CD4-positive, alpha-beta memory T cell (primary cell): ENCODE data around the gene DYRK1A. TPM values are rescaled to one million over a fixed set of nuclear protein-coding genes. Genes with fewer than 3 reads are reported as not detected.
A peak's percentile ranks its signal among the peaks of the same experiment; 100 is the strongest.

Source experiments
- CTCF ChIA-PET: fragments of 350-600 bp; sonication (Branson Sonifier 250); formaldehyde crosslinking; loops from one replicate; lab custom pipeline; 2021; ENCODE audit warnings: inconsistent platforms; ENCODE audit not compliant: partially characterized antibody; lab: Charles Lee
- POLR2A ChIA-PET: fragments of 350-600 bp; sonication (Branson Sonifier 250); formaldehyde crosslinking; loops from one replicate; lab custom pipeline; 2021; ENCODE audit not compliant: partially characterized antibody; lab: Charles Lee
- DNase-seq, 5 donors: peaks; one replicate each; pipeline versions ENCODE4 v3.0.0 to v3.0.0-alpha.2; 2020 to 2022; ENCODE audit warnings: mixed read lengths in 1 of 5
- H3K27ac ChIP-seq: one replicate; pipeline ENCODE4 v1.7.0; 2013; ENCODE audit warnings: low read depth, low read length
- H3K27me3 ChIP-seq: 2 replicates; pipeline ENCODE4 v1.7.0; 2013; ENCODE audit warnings: mild to moderate bottlenecking, low read length, moderate library complexity; ENCODE audit not compliant: insufficient read depth
- H3K36me3 ChIP-seq: 2 replicates; pipeline ENCODE4 v1.7.0; 2013; ENCODE audit warnings: mild to moderate bottlenecking, low read length, moderate library complexity; ENCODE audit not compliant: insufficient read depth
- H3K4me1 ChIP-seq: 2 replicates; pipeline ENCODE4 v1.7.0; 2013; ENCODE audit warnings: mild to moderate bottlenecking, low read length, moderate library complexity; ENCODE audit not compliant: insufficient read depth
- H3K4me3 ChIP-seq, 2 donors: one replicate each; pipeline ENCODE4 v1.7.0; 2013; ENCODE audit warnings: low read length in 2 of 2, mild to moderate bottlenecking in 1 of 2
- H3K9me3 ChIP-seq, 2 donors: one replicate each; pipeline ENCODE4 v1.7.0; 2013; ENCODE audit warnings: low read length in 2 of 2, control low read depth in 1 of 2; ENCODE audit not compliant: control insufficient read depth in 1 of 2
- H3K27ac Mint-ChIP-seq, 7 donors: one replicate each; pipeline ENCODE4 v1.8.0; 2020 to 2021; ENCODE audit warnings: mixed read lengths in 7 of 7, mild to moderate bottlenecking in 6 of 7, inconsistent platforms in 3 of 7, moderate library complexity in 3 of 7
- H3K27me3 Mint-ChIP-seq, 2 donors: one replicate each; pipeline ENCODE4 v1.8.0; 2020 to 2021; ENCODE audit warnings: mixed read lengths in 2 of 2
- H3K36me3 Mint-ChIP-seq, 2 donors: one replicate each; pipeline ENCODE4 v1.8.0; 2020 to 2021; ENCODE audit warnings: mixed read lengths in 2 of 2, inconsistent platforms in 1 of 2, mild to moderate bottlenecking in 1 of 2
- H3K4me1 Mint-ChIP-seq, 4 donors: one replicate each; pipeline ENCODE4 v1.8.0; 2020 to 2021; ENCODE audit warnings: mixed read lengths in 4 of 4, mild to moderate bottlenecking in 1 of 4
- H3K4me3 Mint-ChIP-seq, 8 donors: one replicate each; pipeline ENCODE4 v1.8.0; 2020 to 2021; ENCODE audit warnings: mixed read lengths in 8 of 8, mild to moderate bottlenecking in 7 of 8, moderate library complexity in 6 of 8, inconsistent platforms in 3 of 8
- H3K9me3 Mint-ChIP-seq, 8 donors: one replicate each; pipeline ENCODE4 v1.8.0; 2020 to 2021; ENCODE audit warnings: mixed read lengths in 8 of 8, mild to moderate bottlenecking in 5 of 8, inconsistent platforms in 3 of 8, moderate library complexity in 1 of 8
- intact Hi-C: fragments of 100-400 bp; cut with micrococcal nuclease; formaldehyde crosslinking; loops from one replicate; pipeline ENCODE4 v1.15.1; 2023
- polyA plus RNA-seq, 2 donors: library from polyadenylated mRNA; unstranded; fragments of 300-500 nt; fragmentation: Illumina TruSeq; gene quantifications; one replicate each; pipeline ENCODE4 v1.2.3, GENCODE V29; 2021
- total RNA-seq, 2 experiments: library from RNA; stranded (reverse); gene quantifications; one replicate each; pipeline ENCODE4 v1.2.3, GENCODE V29; 2021

DYRK1A gene
- total and polyA plus RNA-seq, 4 experiments from 2014 or later, result 1.4 to 130 (median 65.2) TPM

- H3K27me3 ChIP-seq, result no peaks in the 10 kb centered on the region
- no peak for DNase-seq
- Mint-ChIP-seq H3K27me3 (no peaks in the 10 kb centered on the region), H3K4me3 (no peak overlapping the region), H3K9me3 (no peaks in the 10 kb centered on the region), H3K27ac (no peak overlapping the region), H3K4me1 (peaks cover 36 to 46% (median 39%) of the 10 kb centered on the region in 4 donors), H3K36me3 (peaks cover 18 to 67% of the 10 kb centered on the region in 2 donors)
- H3K27ac ChIP-seq, result no peak overlapping the region
- peaks cover 37% of the 10 kb centered on the region for H3K4me1 ChIP-seq
- intact Hi-C loops, result no loop called here
- H3K36me3 ChIP-seq, result peaks cover 20% of the 10 kb centered on the region
- ChIA-PET CTCF (interaction anchor here (0.7 to 1.1 kb wide), 2 partner anchors 15 to 66 kb away, joined by 4 to 8 read pairs; no protein-coding TSS in a partner anchor), POLR2A (interaction anchor here (0.6 kb wide), 1 partner anchor 9 kb away, joined by 3 read pairs; no protein-coding TSS in a partner anchor)
- no peak overlapping the region for H3K4me3 ChIP-seq
- no peaks in the 10 kb centered on the region for H3K9me3 ChIP-seq
Observed at GRCh38 chr21:37478794-37479193, 112.2 kb downstream of the DYRK1A start.

- CTCF ChIA-PET, result no interaction called here
- H3K36me3 ChIP-seq, result peaks cover 23% of the 10 kb centered on the region
- no peaks in the 10 kb centered on the region for H3K27me3 ChIP-seq
- Mint-ChIP-seq H3K4me1 (peaks cover 5 to 14% (median 7%) of the 10 kb centered on the region in 4 donors), H3K27ac (peak overlapping the region in 1 of 7 donors; percentile 43), H3K4me3 (no peak overlapping the region), H3K27me3 (no peaks in the 10 kb centered on the region), H3K9me3 (no peaks in the 10 kb centered on the region), H3K36me3 (peaks cover 31 to 63% of the 10 kb centered on the region in 2 donors)
- no peak overlapping the region for H3K4me3 ChIP-seq
- H3K4me1 ChIP-seq, result no peaks in the 10 kb centered on the region
- DNase-seq, result no peak
- no peaks in the 10 kb centered on the region for H3K9me3 ChIP-seq
- POLR2A ChIA-PET, result no interaction called here
- intact Hi-C loops, result no loop called here
- H3K27ac ChIP-seq, result no peak overlapping the region
Observed at GRCh38 chr21:37483776-37484175, 117.2 kb downstream of the DYRK1A start.

GRCh38 chr21:37484535-37485474 is 118.2 kb downstream of the DYRK1A start:
- POLR2A ChIA-PET, result no interaction called here
- Histone ChIP-seq H3K27ac (no peak overlapping the region), H3K27me3 (no peaks in the 10 kb centered on the region), H3K36me3 (peaks cover 26% of the 10 kb centered on the region), H3K4me3 (no peak overlapping the region), H3K4me1 (no peaks in the 10 kb centered on the region), H3K9me3 (no peaks in the 10 kb centered on the region)
- peaks cover 5 to 17% (median 7%) of the 10 kb centered on the region in 4 donors for H3K4me1 Mint-ChIP-seq
- H3K4me3 Mint-ChIP-seq, result no peak overlapping the region
- peaks cover 31 to 68% of the 10 kb centered on the region in 2 donors for H3K36me3 Mint-ChIP-seq
- H3K9me3 Mint-ChIP-seq, result no peaks in the 10 kb centered on the region
- CTCF ChIA-PET, result interaction anchor here (1.2 kb wide), 1 partner anchor 27 kb away, joined by 3 read pairs; no protein-coding TSS in a partner anchor
- H3K27ac Mint-ChIP-seq, result peak overlapping the region in 6 of 7 donors; percentile 7 to 79 (median 50)
- intact Hi-C loops, result no loop called here
- H3K27me3 Mint-ChIP-seq, result no peaks in the 10 kb centered on the region
- no peak for DNase-seq

- no peaks in the 10 kb centered on the region for H3K4me1 ChIP-seq
- peaks cover 12% of the 10 kb centered on the region for H3K36me3 ChIP-seq
- H3K4me3 ChIP-seq, result no peak overlapping the region
- H3K4me3 Mint-ChIP-seq, result no peak overlapping the region
- H3K27ac Mint-ChIP-seq, result peak overlapping the region in 2 of 7 donors; percentile 31 to 47
- DNase-seq, result no peak
- no peaks in the 10 kb centered on the region for H3K9me3 Mint-ChIP-seq
- no peaks in the 10 kb centered on the region for H3K27me3 ChIP-seq
- H3K36me3 Mint-ChIP-seq, result peaks cover 32 to 68% of the 10 kb centered on the region in 2 donors
- no peak overlapping the region for H3K27ac ChIP-seq
- ChIA-PET POLR2A (no interaction called here), CTCF (no interaction called here)
- no peaks in the 10 kb centered on the region for H3K9me3 ChIP-seq
- H3K4me1 Mint-ChIP-seq, result peaks cover 3 to 18% (median 11%) of the 10 kb centered on the region in 4 donors
- intact Hi-C loops, result no loop called here
- H3K27me3 Mint-ChIP-seq, result no peaks in the 10 kb centered on the region
Observed at GRCh38 chr21:37489553-37489952, 123.0 kb downstream of the DYRK1A start.

GRCh38 chr21:37490084-37490483 is 123.5 kb downstream of the DYRK1A start:
- H3K36me3 Mint-ChIP-seq, result peaks cover 32 to 64% of the 10 kb centered on the region in 2 donors
- Histone ChIP-seq H3K9me3 (no peaks in the 10 kb centered on the region), H3K27ac (no peak overlapping the region), H3K36me3 (peaks cover 12% of the 10 kb centered on the region), H3K4me1 (no peaks in the 10 kb centered on the region), H3K4me3 (no peak overlapping the region), H3K27me3 (no peaks in the 10 kb centered on the region)
- intact Hi-C loops, result loop anchor here (10.0 kb wide), 1 partner anchor 75 kb away; no protein-coding TSS in a partner anchor
- no peaks in the 10 kb centered on the region for H3K27me3 Mint-ChIP-seq
- CTCF ChIA-PET, result no interaction called here
- H3K27ac Mint-ChIP-seq, result peak overlapping the region in 1 of 7 donors; percentile 68
- POLR2A ChIA-PET, result no interaction called here
- H3K4me3 Mint-ChIP-seq, result no peak overlapping the region
- no peak for DNase-seq
- peaks cover 0 to 16% (median 11%) of the 10 kb centered on the region in 4 donors for H3K4me1 Mint-ChIP-seq
- no peaks in the 10 kb centered on the region for H3K9me3 Mint-ChIP-seq

- no peaks in the 10 kb centered on the region for H3K27me3 ChIP-seq
- H3K4me3 Mint-ChIP-seq, result no peak overlapping the region
- peaks cover 35 to 65% of the 10 kb centered on the region in 2 donors for H3K36me3 Mint-ChIP-seq
- no peak overlapping the region for H3K27ac ChIP-seq
- CTCF ChIA-PET, result interaction anchor here (1.6 to 1.8 kb wide), 4 partner anchors 33 to 277 kb away, joined by 3 to 10 read pairs (median 5); no protein-coding TSS in a partner anchor
- H3K4me3 ChIP-seq, result no peak overlapping the region
- H3K27ac Mint-ChIP-seq, result peak overlapping the region in 2 of 7 donors; percentile 18 to 42
- peaks cover 11% of the 10 kb centered on the region for H3K36me3 ChIP-seq
- POLR2A ChIA-PET, result interaction anchor here (1.1 to 1.8 kb wide), 3 partner anchors 15 to 276 kb away, joined by 3 to 6 read pairs (median 3); no protein-coding TSS in a partner anchor
- no peaks in the 10 kb centered on the region for H3K27me3 Mint-ChIP-seq
- H3K4me1 Mint-ChIP-seq, result peaks cover 18 to 33% (median 20%) of the 10 kb centered on the region in 4 donors
- no peak for DNase-seq
- no peaks in the 10 kb centered on the region for H3K4me1 ChIP-seq
- H3K9me3 Mint-ChIP-seq, result no peaks in the 10 kb centered on the region
- no peaks in the 10 kb centered on the region for H3K9me3 ChIP-seq
- intact Hi-C loops, result loop anchor here (2.0 to 10.0 kb wide), 2 partner anchors 68 to 276 kb away; no protein-coding TSS in a partner anchor
Observed at GRCh38 chr21:37496972-37497371, 130.4 kb downstream of the DYRK1A start.

- ChIA-PET CTCF (no interaction called here), POLR2A (no interaction called here)
- no peaks in the 10 kb centered on the region for H3K4me1 ChIP-seq
- no peak overlapping the region for H3K4me3 Mint-ChIP-seq
- peak overlapping the region in 3 of 7 donors; percentile 7 to 85 (median 60) for H3K27ac Mint-ChIP-seq
- DNase-seq, result no peak
- no peaks in the 10 kb centered on the region for H3K9me3 Mint-ChIP-seq
- H3K27me3 Mint-ChIP-seq, result no peaks in the 10 kb centered on the region
- peaks cover 41 to 63% of the 10 kb centered on the region in 2 donors for H3K36me3 Mint-ChIP-seq
- H3K36me3 ChIP-seq, result peaks cover 14% of the 10 kb centered on the region
- no peaks in the 10 kb centered on the region for H3K9me3 ChIP-seq
- no peaks in the 10 kb centered on the region for H3K27me3 ChIP-seq
- intact Hi-C loops, result loop anchor here (10.0 kb wide), 1 partner anchor 66 kb away; no protein-coding TSS in a partner anchor
- no peak overlapping the region for H3K4me3 ChIP-seq
- H3K27ac ChIP-seq, result no peak overlapping the region
- H3K4me1 Mint-ChIP-seq, result peaks cover 19 to 30% (median 26%) of the 10 kb centered on the region in 4 donors
Observed at GRCh38 chr21:37498664-37499063, 132.1 kb downstream of the DYRK1A start.
